ENCODE measurements around the gene NENF.

The NENF gene

GRCh38 chr1:212401838-212402582 lies 30.7 kb upstream of the NENF start:
- Histone ChIP-seq H3K27ac (no peak overlapping the region), H3K4me3 (no peak overlapping the region)
- DNase-seq (ENCODE audit: low spot score): no peak
- no peak for TF ChIP-seq CTCF (IDR thresholded peaks at IDR 0.05)

DNA sequence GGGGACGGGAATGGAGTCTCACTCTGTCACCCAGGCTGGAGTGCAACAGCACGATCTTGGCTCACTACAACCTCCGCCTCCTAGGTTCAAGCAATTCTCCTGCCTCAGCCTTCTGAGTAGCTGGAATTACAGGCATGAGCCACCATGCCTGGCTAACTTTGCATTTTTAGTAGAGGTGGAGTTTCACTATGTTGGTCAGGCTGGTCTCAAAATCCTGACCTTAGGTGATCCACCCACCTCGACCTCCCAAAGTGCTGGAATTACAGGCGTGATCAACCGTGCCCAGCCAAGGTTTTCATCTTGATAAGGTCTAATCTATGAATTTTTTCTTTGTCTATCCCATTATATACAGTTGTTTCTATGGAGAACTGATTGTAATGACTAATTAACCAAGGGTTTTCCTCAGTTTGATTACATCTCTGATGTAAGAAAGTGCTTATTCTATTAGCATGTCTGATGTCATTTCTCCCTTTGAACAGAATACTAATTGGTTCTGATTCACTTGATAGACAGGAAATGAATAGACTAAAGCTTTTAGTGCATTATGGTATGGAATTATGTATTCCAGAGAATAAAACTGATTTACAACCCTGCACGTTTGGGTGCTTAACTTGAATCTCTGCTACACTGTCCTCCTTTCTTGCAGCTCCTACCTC lies 29.9 kb upstream of the NENF start:
- DNase-seq (ENCODE audit: low spot score): no peak
- Histone ChIP-seq H3K27ac (no peak overlapping the region), H3K4me3 (no peak overlapping the region)
- TF ChIP-seq CTCF (IDR thresholded peaks at IDR 0.05): no peak

DNA sequence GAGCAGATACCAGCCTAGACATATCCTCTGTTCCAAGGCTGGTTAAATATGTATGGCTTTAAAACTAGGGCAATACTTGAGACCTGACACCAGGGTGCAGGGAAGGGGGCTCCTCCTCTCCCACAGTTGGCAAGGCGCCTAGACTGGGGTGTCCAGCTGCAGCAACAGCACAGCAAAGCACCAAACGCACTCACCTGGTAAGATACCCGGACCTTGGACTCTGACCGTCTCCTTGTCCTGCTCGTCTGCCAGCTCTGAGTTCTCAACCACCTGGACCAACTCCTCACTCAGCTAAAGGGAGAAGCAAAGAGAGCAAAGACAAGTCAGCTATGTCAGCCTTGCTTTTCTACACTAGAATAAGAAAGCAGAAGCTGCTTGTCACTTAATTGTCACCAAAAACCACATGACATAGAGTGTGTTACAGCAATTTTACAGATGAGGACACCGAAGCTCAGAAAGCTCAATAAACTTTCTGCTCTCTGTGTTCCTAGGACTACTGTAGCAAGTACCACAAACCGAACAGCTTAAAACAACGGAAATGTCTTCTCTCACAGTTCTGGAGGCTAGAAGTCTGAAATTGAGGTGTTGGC lies 22.4 kb upstream of the NENF start:
- no peak for TF ChIP-seq CTCF (IDR thresholded peaks at IDR 0.05)
- no peak for DNase-seq (ENCODE audit: low spot score)
- no peak overlapping the region for H3K4me3 ChIP-seq
- no peak overlapping the region for H3K27ac ChIP-seq

- H3K27ac ChIP-seq: no peak overlapping the region
- no peak for DNase-seq (ENCODE audit: low spot score)
- no peak overlapping the region for H3K4me3 ChIP-seq
- TF ChIP-seq CTCF (IDR thresholded peaks at IDR 0.05): no peak
Measured at GRCh38 chr1:212412374-212412773, 20.3 kb upstream of the NENF start.

GRCh38 chr1:212413902-212414327 lies 18.8 kb upstream of the NENF start:
- peak overlapping the region; percentile 88 for H3K4me3 ChIP-seq
- no peak overlapping the region for H3K27ac ChIP-seq
- TF ChIP-seq CTCF (IDR thresholded peaks at IDR 0.05): no peak
- DNase-seq (ENCODE audit: low spot score): no peak

- DNase-seq (ENCODE audit: low spot score): peak; percentile 91
- TF ChIP-seq CTCF (IDR thresholded peaks at IDR 0.05): no peak
- peak within 1 kb of the TSS in 1 of 2 donors; percentile 36 for H3K27ac ChIP-seq
- H3K4me3 ChIP-seq: peak within 1 kb of the TSS; percentile 88
Measured at GRCh38 chr1:212414328-212415106, 18.2 kb upstream of the NENF start, which contains the start of gene PACC1. Gene PACC1, minus strand, starts transcription at chr1:212414886. Its CDS starts 129 bp downstream, at chr1:212414757.

All from coronary artery (tissue), 2 donors.